NCI-H1417 treated with DMSO at 0.1 percent for 48 hours (cell line): Measurements from ENCODE around the gene IL15RA.

Source experiments
- DNase-seq: peaks from one replicate; lab custom pipeline; 2025; lab: John Stamatoyannopoulos, UW

Gene IL15RA

GRCh38 chr10:5977471-5978229 is at the start of gene IL15RA:
Gene IL15RA (minus strand): TSS chr10:5977543. CDS start chr10:5977492, 51 bp downstream.
- DNase-seq = no peak

GRCh38 chr10:6025683-6026255 is 48.4 kb upstream of the IL15RA start:
- no peak for DNase-seq

- DNase-seq = no peak
These were observed 47.0 kb upstream of the IL15RA start for GRCh38 chr10:6024334-6024682.

GRCh38 chr10:6023661-6024333 is 46.5 kb upstream of the IL15RA start:
- DNase-seq = no peak

- DNase-seq = no peak
These were observed 45.3 kb upstream of the IL15RA start for GRCh38 chr10:6022660-6023059.

- DNase-seq = no peak
These were observed 43.5 kb upstream of the IL15RA start for GRCh38 chr10:6020826-6021225.

GRCh38 chr10:6019796-6020195 is 42.5 kb upstream of the IL15RA start:
- no peak for DNase-seq

- no peak for DNase-seq
These were observed 41.9 kb upstream of the IL15RA start for GRCh38 chr10:6019010-6019782.

- no peak for DNase-seq
These were observed 41.1 kb upstream of the IL15RA start for GRCh38 chr10:6018422-6018821.

GRCh38 chr10:6017781-6018354 is 40.5 kb upstream of the IL15RA start:
- no peak for DNase-seq

- no peak for DNase-seq
These were observed 37.0 kb upstream of the IL15RA start for GRCh38 chr10:6014241-6014761.

GRCh38 chr10:6013413-6014192 is 36.3 kb upstream of the IL15RA start:
- DNase-seq = no peak

GRCh38 chr10:6012121-6012905 is 35.0 kb upstream of the IL15RA start:
- no peak for DNase-seq

- no peak for DNase-seq
These were observed 34.2 kb upstream of the IL15RA start for GRCh38 chr10:6011558-6011957.

GRCh38 chr10:6010569-6010968 is 33.2 kb upstream of the IL15RA start:
- DNase-seq = no peak

GRCh38 chr10:6009961-6010360 is 32.6 kb upstream of the IL15RA start:
- DNase-seq = no peak

- no peak for DNase-seq
These were observed 31.8 kb upstream of the IL15RA start for GRCh38 chr10:6009150-6009549.

GRCh38 chr10:6008497-6009142 is 31.3 kb upstream of the IL15RA start:
- DNase-seq = no peak

GRCh38 chr10:6006991-6007390 is 29.6 kb upstream of the IL15RA start:
- DNase-seq = no peak

- DNase-seq = no peak
These were observed 29.2 kb upstream of the IL15RA start for GRCh38 chr10:6006546-6006945.
